Skeletal muscle satellite cell (primary cell): ENCODE data around the gene PSMC3.

Source experiments
- H3K27me3 ChIP-seq: 2 replicates; pipeline ENCODE4 v1.7.0; 2013; ENCODE audit warnings: low read length; ENCODE audit not compliant: control insufficient read depth, insufficient read depth
- H3K36me3 ChIP-seq: 2 replicates; pipeline ENCODE4 v1.7.0; 2013; ENCODE audit warnings: mild to moderate bottlenecking, control low read depth, low read length; ENCODE audit not compliant: insufficient read depth
- H3K4me1 ChIP-seq: 2 replicates; pipeline ENCODE4 v1.7.0; 2013; ENCODE audit warnings: low read length; ENCODE audit not compliant: control insufficient read depth, insufficient read depth
- H3K4me2 ChIP-seq: 2 replicates; pipeline ENCODE4 v1.7.0; 2013; ENCODE audit warnings: mild to moderate bottlenecking, low read length
- H3K4me3 ChIP-seq: 2 replicates; pipeline ENCODE4 v1.7.0; 2013; ENCODE audit warnings: low read length
- H3K9ac ChIP-seq: 2 replicates; pipeline ENCODE4 v1.7.0; 2013; ENCODE audit warnings: mild to moderate bottlenecking, low read depth, low read length, moderate library complexity
- H3K9me3 ChIP-seq: replicated peaks from 2 replicates; pipeline ENCODE4 v1.7.0; 2013; ENCODE audit warnings: mild to moderate bottlenecking, control low read depth, low read length

PSMC3 gene

DNA sequence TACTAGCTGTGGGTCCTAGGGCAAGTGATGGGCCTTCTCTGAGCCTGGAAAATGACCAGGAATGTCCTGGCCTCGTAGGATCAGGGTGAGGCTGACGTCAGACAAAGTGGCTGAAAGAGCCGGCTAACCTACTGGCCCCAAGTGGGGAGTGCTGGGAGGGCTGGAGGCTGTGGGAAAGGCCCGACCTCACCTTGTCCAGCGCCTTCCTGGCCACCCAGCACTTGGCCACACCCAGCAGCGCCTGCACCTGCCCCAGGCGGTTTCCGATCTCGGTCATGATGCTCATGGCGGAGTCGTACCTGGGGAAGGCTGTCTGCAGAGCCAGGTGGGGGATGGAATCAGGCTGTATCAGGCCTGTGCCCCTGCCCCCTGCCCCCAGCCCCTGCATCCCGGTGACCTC, 15.2 kb upstream of the PSMC3 start:
- no peaks in the 10 kb centered on the region for H3K27me3 ChIP-seq
- H3K9ac ChIP-seq = no peak overlapping the region

DNA sequence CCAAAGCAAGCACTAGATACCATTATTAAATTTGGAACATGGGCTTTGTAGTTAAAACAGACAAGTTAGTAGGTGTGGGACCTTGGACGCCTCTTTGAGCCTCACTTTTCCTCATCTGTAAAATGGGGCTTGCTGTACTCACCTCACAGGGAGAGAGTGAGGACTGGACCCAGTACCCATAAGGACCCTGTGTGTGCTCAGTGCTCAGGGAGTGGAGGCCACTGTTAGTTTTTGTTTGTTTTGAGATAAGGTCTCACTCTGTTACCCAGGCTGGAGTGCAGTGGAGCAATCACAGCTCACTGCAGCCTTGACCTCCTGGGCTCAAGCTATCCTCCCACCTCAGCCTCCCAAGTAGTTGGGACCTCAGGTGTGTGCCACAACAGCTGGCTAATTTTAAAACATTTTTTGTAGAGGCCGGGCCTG, 13.8 kb upstream of the PSMC3 start:
- Histone ChIP-seq H3K4me1 (no peaks in the 10 kb centered on the region), H3K36me3 (peaks cover 15% of the 10 kb centered on the region), H3K9me3 (no peaks in the 10 kb centered on the region), H3K27me3 (no peaks in the 10 kb centered on the region), H3K4me2 (no peak overlapping the region), H3K4me3 (no peak overlapping the region), H3K9ac (no peak overlapping the region)

More for the DNA sequence above, 15.2 kb upstream of the PSMC3 start:
- H3K9me3 ChIP-seq = no peaks in the 10 kb centered on the region
- no peaks in the 10 kb centered on the region for H3K4me1 ChIP-seq
- H3K4me2 ChIP-seq = no peak overlapping the region
- peaks cover 18% of the 10 kb centered on the region for H3K36me3 ChIP-seq
- no peak overlapping the region for H3K4me3 ChIP-seq

DNA sequence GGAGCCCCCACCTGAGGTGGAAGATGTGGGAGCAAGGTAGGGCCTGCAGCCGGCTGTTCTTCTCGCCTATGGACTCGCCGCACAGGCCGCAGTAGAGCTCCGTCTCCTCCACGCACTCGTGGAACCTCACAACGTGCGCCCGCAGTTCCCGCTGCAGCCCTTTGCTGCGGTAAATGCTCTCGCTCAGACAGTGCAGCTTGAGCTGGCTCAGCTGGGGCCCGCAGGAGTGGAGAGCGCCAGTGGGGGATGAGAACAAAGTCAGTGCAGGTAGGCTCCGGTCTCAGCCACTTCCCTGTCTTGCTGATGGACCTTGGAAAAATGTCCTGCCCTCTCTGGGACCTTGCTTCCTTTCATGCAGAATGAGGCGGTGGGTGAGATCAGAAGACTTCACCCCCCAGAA, 12.5 kb upstream of the PSMC3 start:
- Histone ChIP-seq H3K4me1 (peaks cover 12% of the 10 kb centered on the region), H3K27me3 (no peaks in the 10 kb centered on the region), H3K9me3 (no peaks in the 10 kb centered on the region), H3K4me2 (no peak overlapping the region), H3K9ac (no peak overlapping the region), H3K4me3 (no peak overlapping the region), H3K36me3 (peaks cover 15% of the 10 kb centered on the region)

DNA sequence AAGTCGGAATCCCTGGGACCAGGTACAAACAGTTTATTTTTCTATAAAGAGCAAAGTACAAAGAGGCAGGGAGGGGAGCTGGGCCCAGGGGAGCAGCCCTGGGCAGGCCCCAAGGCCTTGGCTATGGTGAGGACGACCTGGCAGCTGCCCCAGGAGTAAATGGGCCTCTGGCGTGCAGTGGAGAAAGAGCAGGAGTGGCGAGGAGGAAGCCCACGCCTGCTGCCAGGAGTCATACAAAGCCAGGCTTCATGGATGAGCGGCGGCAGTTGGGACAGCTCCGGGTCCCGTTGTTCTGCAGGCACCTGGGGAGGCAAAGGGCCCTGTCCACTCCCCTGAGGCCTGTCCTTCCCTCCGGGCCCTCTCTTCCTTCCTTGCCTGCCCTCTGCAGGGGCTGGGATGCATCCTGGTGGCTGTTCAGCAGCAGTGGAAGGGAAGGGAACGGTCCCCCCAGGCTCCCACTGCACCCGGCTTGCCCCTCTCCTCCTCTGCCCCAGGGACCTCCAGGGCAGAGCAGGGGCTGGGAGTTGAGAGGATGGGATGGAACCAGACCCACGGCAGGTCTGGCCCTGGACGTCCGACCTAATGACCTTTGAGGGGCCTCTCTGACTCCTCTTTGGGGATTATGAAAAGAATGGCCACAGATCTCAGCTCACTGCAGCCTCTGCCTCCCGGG, 11.6 kb upstream of the PSMC3 start:
- Histone ChIP-seq H3K9ac (no peak overlapping the region), H3K36me3 (peaks cover 9% of the 10 kb centered on the region), H3K4me2 (no peak overlapping the region), H3K4me3 (no peak overlapping the region), H3K4me1 (peaks cover 16% of the 10 kb centered on the region), H3K27me3 (no peaks in the 10 kb centered on the region), H3K9me3 (no peaks in the 10 kb centered on the region)

DNA sequence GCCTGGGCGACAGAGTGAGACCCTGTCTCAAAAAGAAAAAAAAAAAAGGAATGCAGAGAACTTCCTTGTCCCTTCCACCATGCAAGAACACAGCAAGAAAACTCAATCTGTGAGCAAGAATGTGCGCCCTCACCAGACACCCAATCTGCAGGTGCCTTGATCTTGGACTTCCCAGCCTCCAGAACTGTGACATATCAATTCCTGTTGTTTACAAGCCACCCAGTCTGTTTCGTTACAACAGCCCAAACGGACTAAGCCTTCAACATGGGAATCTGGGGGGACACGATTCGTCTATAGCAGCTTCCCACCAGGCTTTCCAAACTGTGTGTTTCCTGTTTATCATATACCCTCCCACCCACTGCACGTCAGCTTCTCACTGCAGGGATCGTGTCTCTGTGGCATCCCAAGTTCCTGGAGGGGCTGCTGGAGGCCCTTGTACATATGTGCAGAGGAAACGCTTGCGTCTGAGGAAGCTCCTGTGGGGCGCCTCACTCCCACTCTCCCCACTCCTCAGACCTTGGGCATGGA, 11.0 kb upstream of the PSMC3 start:
- H3K36me3 ChIP-seq = peaks cover 5% of the 10 kb centered on the region
- H3K4me3 ChIP-seq = no peak overlapping the region
- H3K4me1 ChIP-seq = peaks cover 16% of the 10 kb centered on the region
- no peaks in the 10 kb centered on the region for H3K9me3 ChIP-seq
- H3K9ac ChIP-seq = no peak overlapping the region
- H3K4me2 ChIP-seq = no peak overlapping the region
- no peaks in the 10 kb centered on the region for H3K27me3 ChIP-seq

DNA sequence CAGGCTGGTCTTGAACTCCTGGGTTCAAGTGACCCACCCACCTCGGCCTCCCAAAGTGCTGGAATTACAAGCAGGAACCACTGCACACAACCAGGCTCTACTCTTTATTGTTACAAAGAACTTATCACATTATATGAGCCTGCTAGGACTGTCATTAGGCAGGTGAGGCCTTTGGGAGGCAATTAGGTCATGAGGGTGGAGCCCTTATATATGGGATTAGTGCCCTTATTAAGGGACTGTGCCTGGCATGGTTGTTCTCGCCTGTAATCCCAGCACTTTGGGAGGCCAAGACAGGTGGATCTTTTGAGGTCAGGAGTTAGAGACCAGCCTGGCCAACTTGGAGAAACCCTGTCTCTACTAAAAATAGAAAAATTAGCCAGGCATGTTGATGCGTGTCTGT, 10.5 kb upstream of the PSMC3 start:
- H3K4me1 ChIP-seq = peaks cover 16% of the 10 kb centered on the region
- no peak overlapping the region for H3K9ac ChIP-seq
- peaks cover 5% of the 10 kb centered on the region for H3K36me3 ChIP-seq
- no peak overlapping the region for H3K4me2 ChIP-seq
- H3K4me3 ChIP-seq = no peak overlapping the region
- no peaks in the 10 kb centered on the region for H3K9me3 ChIP-seq
- H3K27me3 ChIP-seq = no peaks in the 10 kb centered on the region

DNA sequence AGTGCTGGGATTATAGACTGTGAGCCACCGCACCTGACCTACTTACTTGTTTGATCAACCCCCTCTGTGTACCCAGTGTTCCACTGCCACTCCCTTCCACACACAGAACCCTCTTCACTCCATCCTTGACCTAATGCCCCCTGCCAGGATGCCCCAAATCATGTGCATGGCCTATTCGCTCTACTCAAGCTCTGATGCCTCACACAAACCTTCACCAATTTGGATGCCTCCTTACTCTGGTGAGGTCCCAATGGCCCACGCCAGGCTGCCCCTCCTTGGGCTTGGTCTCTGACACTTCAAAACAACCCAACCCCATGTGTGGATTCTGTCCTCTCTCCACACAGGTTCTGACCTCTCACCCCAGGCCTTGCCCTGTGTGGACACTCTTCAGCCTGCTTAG, 9.4 kb upstream of the PSMC3 start:
- peaks cover 16% of the 10 kb centered on the region for H3K4me1 ChIP-seq
- H3K36me3 ChIP-seq = no peaks in the 10 kb centered on the region
- H3K4me2 ChIP-seq = no peak overlapping the region
- H3K9me3 ChIP-seq = no peaks in the 10 kb centered on the region
- H3K4me3 ChIP-seq = no peak overlapping the region
- no peak overlapping the region for H3K9ac ChIP-seq
- no peaks in the 10 kb centered on the region for H3K27me3 ChIP-seq

DNA sequence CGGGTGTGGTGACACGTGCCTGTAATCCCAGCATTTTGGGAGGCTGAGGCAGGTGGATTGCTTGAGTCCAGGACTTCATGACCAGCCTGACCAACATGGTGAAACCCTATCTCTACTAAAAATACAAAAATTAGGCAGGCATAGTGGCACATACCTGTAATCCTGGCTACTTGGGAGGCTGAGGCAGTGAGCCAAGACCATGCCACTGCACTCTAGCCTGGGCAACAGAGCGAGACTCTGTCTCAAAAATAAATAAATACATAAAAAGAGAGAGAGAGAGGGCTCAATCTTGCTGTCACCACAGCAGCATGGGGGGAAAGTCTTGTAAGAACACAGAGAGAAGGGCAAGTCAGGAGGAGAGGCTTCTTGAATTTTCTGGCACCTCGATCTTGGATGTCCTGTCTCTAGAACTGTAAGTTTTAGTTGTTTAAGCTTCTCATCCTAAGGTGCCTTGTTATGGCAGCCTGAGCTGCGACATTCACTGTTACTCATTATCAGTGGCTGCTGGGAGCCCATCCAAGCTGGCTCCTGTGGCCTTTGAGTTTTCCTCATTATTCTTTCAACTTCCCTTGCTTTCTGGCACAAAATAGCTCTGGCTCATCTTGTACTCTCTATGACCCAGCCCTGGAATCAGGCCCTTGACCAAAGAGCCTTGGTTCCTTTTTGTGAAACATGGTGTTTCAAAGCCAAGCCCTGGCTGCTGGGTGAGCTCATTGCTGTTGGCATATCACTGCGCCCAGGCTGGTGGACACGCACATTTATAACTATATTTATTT, 8.0 kb upstream of the PSMC3 start:
- H3K27me3 ChIP-seq = no peaks in the 10 kb centered on the region
- H3K9ac ChIP-seq = no peak overlapping the region
- H3K9me3 ChIP-seq = no peaks in the 10 kb centered on the region
- no peak overlapping the region for H3K4me2 ChIP-seq
- peaks cover 16% of the 10 kb centered on the region for H3K4me1 ChIP-seq
- H3K36me3 ChIP-seq = no peaks in the 10 kb centered on the region
- no peak overlapping the region for H3K4me3 ChIP-seq

DNA sequence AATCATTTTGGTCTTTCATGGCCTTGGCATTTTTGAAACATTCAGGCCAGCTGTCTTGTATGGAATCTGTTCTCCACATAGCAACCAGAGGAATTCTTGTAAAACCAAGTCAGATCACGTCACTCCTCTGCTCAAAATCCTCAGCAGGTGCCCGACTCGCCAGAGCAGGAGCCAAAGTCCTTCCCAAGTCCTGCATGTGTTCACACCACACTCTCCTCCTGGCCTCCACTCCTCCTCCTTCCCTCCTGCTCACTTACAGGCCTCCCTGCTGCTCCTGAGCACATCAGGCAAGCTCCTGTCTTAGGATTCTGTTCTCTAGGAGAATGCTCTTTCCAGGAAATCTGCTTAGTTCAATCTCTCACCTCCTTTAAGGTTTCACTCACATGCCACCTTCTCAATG, 6.9 kb upstream of the PSMC3 start:
- Histone ChIP-seq H3K9ac (no peak overlapping the region), H3K4me1 (peaks cover 16% of the 10 kb centered on the region), H3K4me2 (no peak overlapping the region), H3K27me3 (no peaks in the 10 kb centered on the region), H3K4me3 (no peak overlapping the region), H3K36me3 (no peaks in the 10 kb centered on the region), H3K9me3 (no peaks in the 10 kb centered on the region)

DNA sequence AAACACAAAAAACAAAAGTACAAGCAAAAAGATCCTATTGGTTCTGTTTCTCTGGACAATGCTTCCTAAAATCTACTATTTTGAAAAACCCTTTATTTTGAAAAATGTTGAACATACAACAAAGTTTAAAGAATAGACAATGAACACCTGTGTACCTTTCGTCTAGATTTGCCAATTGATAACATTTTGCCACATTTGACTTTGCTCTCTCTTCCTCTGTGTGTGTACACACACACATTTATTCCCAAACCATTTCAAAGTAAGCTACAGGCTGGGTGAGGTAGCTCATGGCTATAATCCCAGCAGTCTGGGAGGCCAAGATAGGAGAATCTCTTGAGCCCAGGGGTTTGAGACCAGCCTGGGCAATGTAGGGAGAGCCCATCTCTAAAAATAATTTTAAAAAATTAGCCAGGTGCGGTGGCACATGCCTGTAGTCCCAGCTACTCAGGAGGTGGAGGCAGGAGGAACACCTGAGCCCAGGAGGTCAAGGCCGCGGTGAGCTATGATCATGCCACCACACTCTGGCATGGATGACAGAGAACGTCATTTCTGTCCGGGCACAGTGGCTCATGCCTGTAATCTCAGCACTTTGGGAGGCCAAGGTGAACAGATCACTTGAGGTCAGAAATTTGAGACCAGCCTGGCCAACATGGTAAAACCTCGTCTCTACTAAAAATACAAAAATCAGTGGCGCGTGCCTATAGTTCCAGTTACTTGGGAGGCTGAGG, 5.3 kb upstream of the PSMC3 start:
- Histone ChIP-seq H3K9me3 (no peaks in the 10 kb centered on the region), H3K4me2 (no peak overlapping the region), H3K4me3 (no peak overlapping the region), H3K9ac (no peak overlapping the region), H3K36me3 (no peaks in the 10 kb centered on the region), H3K4me1 (peaks cover 16% of the 10 kb centered on the region), H3K27me3 (no peaks in the 10 kb centered on the region)

DNA sequence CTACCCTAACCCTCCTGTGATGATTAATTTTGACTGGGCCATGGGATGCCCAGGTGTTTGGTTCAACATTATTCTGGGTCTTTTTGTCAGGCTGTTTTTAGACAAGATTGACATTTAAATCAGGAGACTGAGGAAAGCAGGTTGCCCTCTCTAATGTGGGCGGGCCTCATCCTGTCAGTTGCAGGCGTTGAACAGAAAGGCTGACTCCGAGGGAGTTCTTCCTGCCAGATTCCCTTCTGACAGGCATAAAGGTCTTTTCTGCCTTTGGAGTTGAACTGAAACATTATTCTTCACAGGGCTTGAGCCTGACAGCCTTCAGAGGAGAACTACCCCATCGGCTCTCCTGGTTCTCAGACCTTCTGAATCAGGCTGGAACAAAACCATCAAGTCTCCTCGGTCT, 4.3 kb upstream of the PSMC3 start:
- Histone ChIP-seq H3K4me1 (peaks cover 16% of the 10 kb centered on the region), H3K9ac (no peak overlapping the region), H3K4me3 (no peak overlapping the region), H3K27me3 (no peaks in the 10 kb centered on the region), H3K4me2 (no peak overlapping the region), H3K36me3 (no peaks in the 10 kb centered on the region), H3K9me3 (no peaks in the 10 kb centered on the region)
